NCI-H524 (cell line): Measurements from ENCODE around the gene KRT76.
A peak's percentile ranks its signal among the peaks of the same experiment; 100 is the strongest.

Experiments
- DNase-seq, 2 experiments: peaks; one replicate each; lab custom pipeline; 2025; lab: John Stamatoyannopoulos, UW

Gene KRT76

DNA sequence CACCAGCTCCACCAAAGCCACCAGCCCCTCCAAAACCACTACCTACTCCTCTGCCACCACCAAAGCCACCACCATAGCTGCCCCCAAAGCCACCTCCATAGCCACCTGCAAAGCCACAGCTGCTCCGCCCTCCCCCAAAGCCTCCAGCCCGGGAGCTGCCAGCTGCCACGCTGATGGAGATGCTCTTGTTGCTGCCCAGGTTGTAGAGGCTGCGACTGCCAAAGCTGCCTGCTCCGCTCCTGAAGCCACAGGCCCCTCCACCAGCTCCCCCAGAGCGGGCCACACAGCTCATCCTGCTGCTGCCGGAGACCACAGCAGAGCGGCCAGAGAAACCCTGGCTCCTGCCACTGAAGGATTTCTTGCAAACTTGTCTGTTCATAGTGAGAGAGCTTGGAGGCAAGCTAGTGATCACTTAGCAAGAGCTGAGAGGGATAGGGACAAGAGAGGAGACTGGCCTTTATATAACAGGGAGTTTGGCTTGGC is at the start of gene KRT76:
Gene KRT76, minus strand, starts transcription at position 433 of the 483 bp plus-strand sequence. Its CDS starts 54 bp downstream, at position 379.
- DNase-seq, result peak in 1 of 2 experiments; percentile 59

DNA sequence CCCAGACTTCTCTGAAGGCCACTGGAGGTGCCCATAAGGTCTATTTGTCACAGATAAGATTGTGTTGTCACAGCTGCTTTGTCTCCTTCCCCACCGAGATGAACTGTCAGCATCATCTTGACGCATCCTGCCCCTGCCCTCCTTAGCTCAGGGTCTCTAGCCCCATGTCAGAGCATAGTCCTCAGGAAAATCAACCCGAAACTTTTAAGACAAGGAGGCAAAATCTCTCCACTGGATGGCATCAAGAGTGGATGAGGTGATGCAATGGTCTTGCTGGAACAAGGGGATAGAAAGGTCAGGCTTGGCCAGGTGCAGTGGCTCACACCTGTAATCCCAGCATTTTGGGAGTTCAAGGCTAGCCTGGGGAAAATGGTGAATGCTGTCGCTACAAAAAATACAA is 48.8 kb upstream of the KRT76 start:
- DNase-seq, result no peak

GRCh38 chr12:52824741-52825410 is 47.7 kb upstream of the KRT76 start:
- no peak for DNase-seq

DNA sequence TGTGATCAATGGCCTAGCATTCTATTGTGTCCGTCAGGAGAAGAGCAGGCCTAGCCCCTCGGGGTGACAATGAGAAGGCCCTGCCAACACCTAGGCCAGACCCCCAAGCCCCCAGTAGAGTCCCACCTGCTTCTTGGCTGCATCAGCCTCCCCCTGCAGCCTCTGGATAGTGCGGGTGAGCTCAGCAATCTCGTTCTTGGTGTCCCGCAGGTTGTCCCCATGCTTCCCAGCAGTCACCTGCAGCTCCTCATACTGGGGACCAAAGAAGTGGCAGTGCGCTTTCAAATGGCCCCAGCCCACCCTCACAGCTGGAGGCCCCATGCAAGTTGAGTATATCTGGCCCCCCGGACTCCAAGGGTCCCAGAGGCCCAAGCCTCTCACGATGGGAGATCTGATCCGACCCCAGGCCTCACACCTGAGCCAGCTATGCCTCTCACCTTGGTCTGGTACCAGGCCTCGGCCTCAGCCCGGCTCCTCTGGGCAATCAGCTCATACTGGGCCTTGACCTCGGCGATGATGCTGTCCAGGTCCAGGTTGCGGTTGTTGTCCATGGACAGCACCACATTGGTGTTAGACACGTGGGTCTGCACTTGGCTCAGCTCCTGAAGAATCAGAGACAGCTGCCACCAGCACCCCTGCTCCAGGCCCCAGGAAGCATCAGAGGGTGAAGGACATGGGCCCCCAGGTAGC is 46.8 kb upstream of the KRT76 start:
- DNase-seq, result no peak

- DNase-seq, result no peak
Measured at GRCh38 chr12:52822771-52823510, 45.8 kb upstream of the KRT76 start.

DNA sequence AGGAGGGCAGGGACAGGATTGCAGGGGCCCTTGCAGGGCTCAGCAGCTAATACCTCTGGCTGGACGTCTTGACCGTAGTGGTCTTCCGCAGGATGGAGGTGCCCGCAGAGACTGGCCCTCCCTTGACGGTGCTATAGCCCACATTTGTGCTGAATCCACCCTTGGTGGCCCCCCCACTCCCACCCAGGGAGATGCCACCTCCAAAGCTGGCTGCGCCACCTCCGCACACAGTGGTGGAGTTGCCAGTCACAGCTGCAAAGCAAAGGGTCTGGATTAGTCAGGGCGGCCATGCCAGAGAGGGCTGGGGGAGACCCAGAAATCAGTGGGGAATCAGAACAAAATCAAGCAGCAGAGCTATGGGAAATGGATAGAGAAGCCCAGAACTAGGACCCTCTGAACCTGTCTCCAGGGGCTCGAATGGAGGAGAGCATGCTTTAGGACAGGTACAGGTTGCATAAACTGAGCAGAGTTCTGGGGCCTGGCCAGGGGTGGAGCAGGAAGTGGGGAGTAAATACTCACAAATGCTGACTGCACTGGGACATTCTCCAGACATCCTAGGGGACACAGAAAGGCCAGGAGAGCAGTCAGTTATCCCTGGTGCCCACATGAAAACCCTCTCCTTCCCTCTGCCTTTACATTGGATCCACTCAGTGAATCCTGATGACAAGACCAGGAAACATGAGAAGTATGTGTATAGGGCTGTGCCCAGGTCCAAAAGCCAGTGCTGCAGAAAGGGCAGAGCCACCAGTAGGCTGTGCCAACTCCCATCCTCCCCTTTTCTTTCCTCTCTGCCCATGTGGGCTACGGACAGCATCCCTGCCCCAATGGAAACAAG is 44.9 kb upstream of the KRT76 start:
- DNase-seq, result no peak

DNA sequence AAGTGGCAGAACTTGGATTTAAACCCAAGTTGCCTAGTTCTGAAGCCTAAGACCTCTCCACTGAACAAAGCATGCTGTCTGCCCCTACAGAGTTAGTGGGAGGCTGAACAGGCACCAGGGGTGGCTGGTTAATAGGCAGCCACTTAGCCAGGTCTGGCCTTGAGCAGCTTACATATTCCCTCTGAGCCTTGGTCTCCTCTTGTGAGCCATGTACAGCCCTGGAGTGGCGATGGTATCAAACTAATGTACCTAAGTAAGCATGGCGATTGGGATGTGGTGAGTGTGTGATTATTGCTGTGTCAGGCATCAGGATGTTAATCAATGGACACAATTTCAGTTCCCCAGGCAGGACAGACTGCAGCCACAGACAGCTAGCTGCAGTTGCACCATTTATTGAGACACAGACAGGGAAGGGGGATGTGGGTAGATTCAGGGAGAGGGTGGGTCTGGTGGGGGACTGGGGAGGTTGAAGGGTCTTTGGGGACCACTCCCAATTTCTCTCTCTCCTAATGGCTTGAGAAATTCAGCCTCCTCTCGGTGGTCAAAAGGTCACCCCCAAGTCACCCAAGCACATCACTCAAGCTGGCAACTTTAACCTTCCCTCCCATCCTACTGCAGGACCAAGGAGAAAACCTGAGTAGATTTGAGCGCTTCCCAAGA is 44.1 kb upstream of the KRT76 start:
- no peak for DNase-seq

- no peak for DNase-seq
Measured at GRCh38 chr12:52820521-52820920, 43.4 kb upstream of the KRT76 start.

GRCh38 chr12:52819731-52820510 is 42.8 kb upstream of the KRT76 start:
- no peak for DNase-seq

DNA sequence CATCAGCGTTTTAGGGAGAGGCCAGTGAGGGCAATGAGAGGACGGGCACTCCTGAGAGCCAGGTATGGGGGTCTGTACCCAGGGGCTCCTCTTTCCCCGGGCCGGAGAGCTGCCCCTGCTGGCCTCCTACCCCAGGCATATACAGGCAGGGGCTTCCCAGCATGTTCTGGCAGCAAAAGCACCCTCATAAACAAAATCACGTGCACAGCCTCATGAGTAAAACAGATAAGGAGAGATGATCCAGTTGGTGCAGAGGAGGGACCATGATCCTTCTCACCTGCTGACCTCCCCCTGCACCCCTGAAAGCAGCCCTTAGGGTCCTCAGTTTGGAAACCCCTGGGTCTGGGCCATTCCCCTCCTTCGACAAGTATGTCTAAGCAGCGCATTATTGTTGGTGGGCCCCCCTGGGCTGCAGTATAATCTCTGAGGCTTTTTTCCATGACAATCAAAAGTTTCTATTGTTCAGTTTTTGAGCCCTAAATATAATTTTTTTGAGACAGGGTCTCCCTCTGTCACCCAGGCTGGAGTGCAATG is 41.8 kb upstream of the KRT76 start:
- no peak for DNase-seq

GRCh38 chr12:52818388-52818787 is 41.2 kb upstream of the KRT76 start:
- peak; percentile 10 to 44 for DNase-seq

- no peak for DNase-seq
Measured at GRCh38 chr12:52817699-52818238, 40.6 kb upstream of the KRT76 start.

GRCh38 chr12:52817003-52817698 is 40.0 kb upstream of the KRT76 start:
- no peak for DNase-seq

DNA sequence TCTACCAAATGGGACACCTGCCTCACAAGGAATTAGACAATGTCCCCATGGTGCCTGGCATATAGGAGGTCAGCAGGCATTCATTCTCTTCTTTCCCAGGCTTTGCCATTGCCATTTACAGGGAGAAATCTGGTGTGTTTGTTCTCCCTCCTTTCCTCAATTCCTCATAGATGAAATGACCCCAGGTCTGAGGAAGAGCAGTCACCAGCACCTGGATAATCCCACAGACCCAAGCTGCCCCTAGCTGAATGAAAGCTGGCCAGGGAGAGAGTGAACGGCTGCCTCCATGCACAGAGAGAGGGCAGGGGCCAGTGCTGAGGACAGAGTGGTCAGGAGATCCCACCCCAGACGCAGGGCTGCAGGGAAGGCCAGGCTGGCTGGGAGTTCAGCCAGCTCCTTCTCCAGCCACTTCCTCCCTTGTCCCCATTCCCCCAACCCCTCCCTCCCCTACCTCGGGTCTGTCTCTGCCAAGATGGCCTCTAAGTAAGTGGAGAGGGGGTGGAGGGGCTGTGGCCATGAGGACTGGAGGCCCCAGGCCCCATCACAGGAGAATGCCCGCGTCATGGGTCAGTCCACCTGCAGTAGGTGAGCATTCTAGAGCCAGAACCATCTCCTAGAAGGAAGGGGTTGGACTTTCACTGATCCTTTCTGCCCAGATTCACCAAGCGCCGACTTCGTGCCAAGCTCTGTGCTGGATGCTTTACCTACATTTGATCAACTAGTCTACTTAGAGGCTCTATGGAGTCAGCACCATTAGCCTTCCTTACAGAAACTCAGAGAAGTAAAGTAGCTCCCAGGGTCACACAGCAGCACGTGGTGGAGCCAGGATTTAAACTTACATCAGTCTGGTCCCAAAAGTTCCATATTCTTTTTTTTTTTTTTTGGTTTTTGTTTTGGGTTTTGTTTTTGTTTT is 38.8 kb upstream of the KRT76 start:
- DNase-seq, result no peak

- DNase-seq, result no peak
Measured at GRCh38 chr12:52815161-52815560, 38.0 kb upstream of the KRT76 start.

GRCh38 chr12:52814710-52815155 is 37.6 kb upstream of the KRT76 start:
- DNase-seq, result no peak

- DNase-seq, result no peak
Measured at GRCh38 chr12:52813885-52814709, 37.0 kb upstream of the KRT76 start, which contains the start of gene KRT4. TSS of gene KRT4 (minus strand) at chr12:52814116. CDS start at chr12:52814058, 58 bp downstream.
